SK-N-SH treated with all-trans-retinoic acid at 6 μM for 48 hours (cell line): ENCODE data around the gene EML4.
"Not testable (repeated sequence)": the region's sequence is repeated elsewhere in the genome, so short reads cannot be mapped to it uniquely, and the experiment has no call there.

Source experiments
- ATAC-seq: fragments of 200-7000 bp; cut with Tn5 transposase; 3 replicates; pipeline ENCODE4 v1.9.1; 2020; ENCODE audit warnings: mild to moderate bottlenecking, moderate library complexity
- ARNTL ChIP-seq: fragments of 450-650 bp; formaldehyde crosslinking; IDR thresholded peaks from 2 replicates; pipeline ENCODE4 v1.5.0; 2020; ENCODE audit warnings: low read depth, mild to moderate bottlenecking, moderate library complexity, borderline replicate concordance
- BACH2 ChIP-seq: fragments of 250-450 bp; sonication (Bioruptor Pico); IDR thresholded peaks from 2 replicates; pipeline ENCODE4 v1.9.0; 2021; ENCODE audit warnings: mild to moderate bottlenecking, borderline replicate concordance
- CSDC2 ChIP-seq: fragments of 250-450 bp; sonication (Bioruptor Pico); IDR thresholded peaks from 2 replicates; pipeline ENCODE4 v1.5.0; 2020; ENCODE audit warnings: mild to moderate bottlenecking, moderate library complexity
- ISL1 ChIP-seq: fragments of 250-450 bp; sonication (Bioruptor Pico); IDR thresholded peaks from 2 replicates; pipeline ENCODE4 v2.1.2; 2022; ENCODE audit warnings: mild to moderate bottlenecking, moderate library complexity
- OSR1 ChIP-seq: fragments of 250-450 bp; sonication (Bioruptor Pico); IDR thresholded peaks from 2 replicates; pipeline ENCODE4 v1.8.0; 2022; ENCODE audit warnings: moderate library complexity, mild to moderate bottlenecking, inconsistent platforms
- PPARA ChIP-seq: fragments of 250-450 bp; sonication (Bioruptor Pico); IDR thresholded peaks from 2 replicates; pipeline ENCODE4 v1.5.0; 2020; ENCODE audit warnings: mild to moderate bottlenecking, borderline replicate concordance
- SNAI2 ChIP-seq: fragments of 250-450 bp; sonication (Bioruptor Pico); IDR thresholded peaks from 2 replicates; pipeline ENCODE4 v1.5.0; 2020; ENCODE audit warnings: mild to moderate bottlenecking, moderate library complexity
- TCF4 ChIP-seq: fragments of 250-450 bp; sonication (Bioruptor Pico); IDR thresholded peaks from 2 replicates; pipeline ENCODE4 v1.8.0; 2021; ENCODE audit warnings: mild to moderate bottlenecking, moderate library complexity, borderline replicate concordance
- ZC3H10 ChIP-seq: fragments of 250-450 bp; sonication (Bioruptor Pico); IDR thresholded peaks from 2 replicates; pipeline ENCODE4 v1.5.1; 2021; ENCODE audit warnings: mild to moderate bottlenecking, moderate library complexity
- ZFP3 ChIP-seq: fragments of 250-450 bp; sonication (Bioruptor Pico); IDR thresholded peaks from 2 replicates; pipeline ENCODE4 v1.5.0; 2020; ENCODE audit warnings: mild to moderate bottlenecking, moderate library complexity
- ZNF565 ChIP-seq: fragments of 450-650 bp; formaldehyde crosslinking; conservative IDR thresholded peaks from 2 replicates; pipeline ENCODE4 v1.5.0; 2020; ENCODE audit warnings: low read depth, mild to moderate bottlenecking, moderate library complexity
- ZNF70 ChIP-seq: fragments of 450-650 bp; formaldehyde crosslinking; IDR thresholded peaks from 2 replicates; pipeline ENCODE4 v1.5.0; 2020; ENCODE audit warnings: mild to moderate bottlenecking, moderate library complexity
- ZNF8 ChIP-seq: fragments of 450-650 bp; formaldehyde crosslinking; IDR thresholded peaks from 2 replicates; pipeline ENCODE4 v1.5.0; 2020; ENCODE audit warnings: mild to moderate bottlenecking, moderate library complexity
- TF ChIP-seq, protein P1 (sequence below): fragments of 250-450 bp; sonication (Bioruptor Pico); IDR thresholded peaks from 2 replicates; pipeline ENCODE4 v1.5.1; 2021; ENCODE audit warnings: mild to moderate bottlenecking, moderate library complexity

The EML4 gene

DNA sequence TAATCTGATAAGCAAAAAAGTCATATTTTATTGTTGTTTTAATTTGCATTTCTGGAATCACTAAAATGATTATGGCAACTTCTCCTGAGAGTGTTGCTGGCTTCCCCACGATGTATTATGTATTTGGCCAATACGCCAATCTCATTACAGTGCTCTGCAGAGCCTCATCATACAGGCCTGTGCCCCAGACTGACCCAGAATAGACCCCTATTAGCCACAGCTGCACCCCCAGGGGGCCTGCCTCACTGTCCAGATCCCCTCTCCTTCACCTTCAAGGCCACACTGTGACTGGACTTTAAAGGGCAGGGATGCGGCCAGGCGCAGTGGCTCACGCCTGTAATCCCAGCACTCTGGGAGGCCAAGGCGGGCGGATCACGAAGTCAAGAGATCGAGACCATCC is 209.3 kb downstream of the EML4 start:
- no peak for TF ChIP-seq ZNF70 (CRISPR knock-in tag)
- TF ChIP-seq ZNF8 (CRISPR knock-in tag) = no peak
- no peak for TF ChIP-seq SNAI2 (CRISPR knock-in tag)
- TF ChIP-seq PPARA (CRISPR knock-in tag) = no peak
- TF ChIP-seq ZC3H10 (CRISPR knock-in tag) = no peak
- TF ChIP-seq ZNF565 (CRISPR knock-in tag) = no peak
- TF ChIP-seq TCF4 (CRISPR knock-in tag) = no peak
- no peak for TF ChIP-seq ARNTL (CRISPR knock-in tag)
- TF ChIP-seq, protein P1, sequence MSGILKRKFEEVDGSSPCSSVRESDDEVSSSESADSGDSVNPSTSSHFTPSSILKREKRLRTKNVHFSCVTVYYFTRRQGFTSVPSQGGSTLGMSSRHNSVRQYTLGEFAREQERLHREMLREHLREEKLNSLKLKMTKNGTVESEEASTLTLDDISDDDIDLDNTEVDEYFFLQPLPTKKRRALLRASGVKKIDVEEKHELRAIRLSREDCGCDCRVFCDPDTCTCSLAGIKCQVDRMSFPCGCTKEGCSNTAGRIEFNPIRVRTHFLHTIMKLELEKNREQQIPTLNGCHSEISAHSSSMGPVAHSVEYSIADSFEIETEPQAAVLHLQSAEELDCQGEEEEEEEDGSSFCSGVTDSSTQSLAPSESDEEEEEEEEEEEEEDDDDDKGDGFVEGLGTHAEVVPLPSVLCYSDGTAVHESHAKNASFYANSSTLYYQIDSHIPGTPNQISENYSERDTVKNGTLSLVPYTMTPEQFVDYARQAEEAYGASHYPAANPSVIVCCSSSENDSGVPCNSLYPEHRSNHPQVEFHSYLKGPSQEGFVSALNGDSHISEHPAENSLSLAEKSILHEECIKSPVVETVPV (CRISPR knock-in tag) = no peak
- TF ChIP-seq OSR1 (CRISPR knock-in tag) = no peak
- TF ChIP-seq CSDC2 (CRISPR knock-in tag) = no peak
- TF ChIP-seq ZFP3 (CRISPR knock-in tag) = no peak
- TF ChIP-seq ISL1 = no peak
- TF ChIP-seq BACH2 (CRISPR knock-in tag) = no peak
- no peak for ATAC-seq

DNA sequence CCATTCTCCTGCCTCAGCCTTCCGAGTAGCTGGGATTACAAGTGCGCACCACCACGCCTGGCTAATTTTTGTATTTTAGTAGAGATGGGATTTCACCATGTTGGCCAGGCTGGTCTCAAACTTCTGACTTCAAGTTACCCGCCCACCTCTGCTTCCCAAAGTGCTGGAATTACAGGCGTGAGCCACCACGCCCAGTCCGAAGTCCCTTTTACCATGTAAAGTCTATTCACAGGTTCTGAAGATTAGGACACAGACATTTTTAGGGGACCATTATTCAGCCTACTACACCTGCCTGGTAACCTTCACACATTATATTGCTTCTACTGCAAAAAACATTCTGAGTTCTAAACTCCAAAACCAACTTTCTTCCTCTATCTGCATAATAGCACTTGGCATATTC is 210.9 kb downstream of the EML4 start:
- not testable (repeated sequence) for ATAC-seq

DNA sequence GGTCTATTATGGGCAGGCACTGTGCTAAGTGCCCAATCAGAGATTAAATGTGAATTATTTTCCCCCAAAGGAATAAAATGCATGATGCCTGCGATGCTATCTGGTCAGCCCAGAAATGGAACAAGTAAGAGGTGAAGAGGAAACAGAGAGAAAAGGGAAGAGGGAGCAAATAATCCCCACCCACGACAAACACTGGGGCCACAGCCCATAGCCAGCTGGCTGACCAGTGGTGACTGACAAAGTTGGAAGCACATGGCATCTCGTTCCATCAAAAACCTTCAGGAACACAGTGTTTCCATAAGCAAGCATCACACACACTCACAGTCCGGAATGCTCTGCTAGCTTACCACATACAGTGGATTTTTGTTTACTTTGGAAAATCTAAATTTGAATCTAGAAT is 213.0 kb downstream of the EML4 start:
- no peak for TF ChIP-seq ZNF8 (CRISPR knock-in tag)
- ATAC-seq = no peak
